GM10248 (cell line): Measurements from ENCODE around the gene DNAH17.

ENCODE experiments used
- CTCF ChIA-PET: fragments of 300-600 bp; sonication (Branson Sonifier 250); formaldehyde crosslinking; extraction: SDS; loops from one replicate; lab custom pipeline; 2021; ENCODE audit warnings: antibody characterized with exemption; lab: Yijun Ruan, JAX
- POLR2A ChIA-PET: fragments of 350-650 bp; sonication (Branson Sonifier 250); formaldehyde crosslinking; extraction: SDS; loops from one replicate; lab custom pipeline; 2020; ENCODE audit warnings: antibody characterized with exemption; lab: Yijun Ruan, JAX
- DNase-seq: peaks from one replicate; pipeline ENCODE4 v3.0.0; 2012; ENCODE audit errors: extremely low spot score
- TF ChIP-seq, protein P1 (sequence below): IDR thresholded peaks from 2 replicates; pipeline ENCODE4 v1.5.1; 2012; ENCODE audit warnings: mild to moderate bottlenecking, low read depth; ENCODE audit errors: extremely low read depth, missing control alignments, control extremely low read depth

Gene DNAH17

DNA sequence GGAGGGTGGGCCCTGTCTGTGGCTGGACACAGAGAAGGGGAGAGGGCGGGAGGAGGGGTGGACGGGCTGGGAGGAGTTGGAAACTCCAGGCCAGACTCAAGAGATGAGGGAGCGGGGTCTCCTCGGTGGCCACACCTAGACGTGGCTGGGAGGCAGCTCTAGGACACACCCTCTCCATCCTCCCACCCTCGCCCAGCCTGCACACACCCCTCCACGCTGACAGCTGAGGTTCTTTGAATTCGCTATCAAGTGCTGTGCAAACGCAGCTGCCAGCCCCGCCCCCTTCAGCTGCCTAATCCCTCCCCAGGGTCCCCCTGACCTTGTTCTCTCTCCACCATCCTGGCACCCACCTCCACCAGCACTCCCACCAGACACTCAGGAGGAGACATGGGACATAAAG is 48.7 kb downstream of the DNAH17 start:
- ChIA-PET CTCF (interaction anchor here (1.0 kb wide), 1 partner anchor 10 kb away, joined by 3 read pairs; no protein-coding TSS in a partner anchor), POLR2A (no interaction called here)
- no peak for DNase-seq
- TF ChIP-seq, protein P1, sequence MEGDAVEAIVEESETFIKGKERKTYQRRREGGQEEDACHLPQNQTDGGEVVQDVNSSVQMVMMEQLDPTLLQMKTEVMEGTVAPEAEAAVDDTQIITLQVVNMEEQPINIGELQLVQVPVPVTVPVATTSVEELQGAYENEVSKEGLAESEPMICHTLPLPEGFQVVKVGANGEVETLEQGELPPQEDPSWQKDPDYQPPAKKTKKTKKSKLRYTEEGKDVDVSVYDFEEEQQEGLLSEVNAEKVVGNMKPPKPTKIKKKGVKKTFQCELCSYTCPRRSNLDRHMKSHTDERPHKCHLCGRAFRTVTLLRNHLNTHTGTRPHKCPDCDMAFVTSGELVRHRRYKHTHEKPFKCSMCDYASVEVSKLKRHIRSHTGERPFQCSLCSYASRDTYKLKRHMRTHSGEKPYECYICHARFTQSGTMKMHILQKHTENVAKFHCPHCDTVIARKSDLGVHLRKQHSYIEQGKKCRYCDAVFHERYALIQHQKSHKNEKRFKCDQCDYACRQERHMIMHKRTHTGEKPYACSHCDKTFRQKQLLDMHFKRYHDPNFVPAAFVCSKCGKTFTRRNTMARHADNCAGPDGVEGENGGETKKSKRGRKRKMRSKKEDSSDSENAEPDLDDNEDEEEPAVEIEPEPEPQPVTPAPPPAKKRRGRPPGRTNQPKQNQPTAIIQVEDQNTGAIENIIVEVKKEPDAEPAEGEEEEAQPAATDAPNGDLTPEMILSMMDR = no peak

DNA sequence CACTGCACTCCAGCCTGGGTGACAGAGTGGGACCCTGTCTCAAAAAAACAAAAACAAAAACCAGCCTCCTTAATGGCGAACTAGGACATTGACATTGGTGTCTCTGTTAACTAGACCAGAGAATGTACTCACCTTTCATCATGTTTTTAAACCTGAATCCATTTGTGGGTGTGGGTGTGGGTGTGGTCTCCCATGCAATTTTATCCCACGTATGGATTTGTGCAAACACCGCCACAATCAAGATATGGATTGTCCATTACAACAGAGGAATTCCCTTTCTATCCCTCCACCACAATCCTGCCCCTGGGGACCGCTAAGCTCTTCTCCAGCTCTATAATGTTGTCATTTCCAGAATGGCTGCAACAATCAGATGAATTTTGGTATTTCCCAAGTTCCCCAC is 49.9 kb downstream of the DNAH17 start:
- ChIA-PET POLR2A (no interaction called here), CTCF (no interaction called here)

DNA sequence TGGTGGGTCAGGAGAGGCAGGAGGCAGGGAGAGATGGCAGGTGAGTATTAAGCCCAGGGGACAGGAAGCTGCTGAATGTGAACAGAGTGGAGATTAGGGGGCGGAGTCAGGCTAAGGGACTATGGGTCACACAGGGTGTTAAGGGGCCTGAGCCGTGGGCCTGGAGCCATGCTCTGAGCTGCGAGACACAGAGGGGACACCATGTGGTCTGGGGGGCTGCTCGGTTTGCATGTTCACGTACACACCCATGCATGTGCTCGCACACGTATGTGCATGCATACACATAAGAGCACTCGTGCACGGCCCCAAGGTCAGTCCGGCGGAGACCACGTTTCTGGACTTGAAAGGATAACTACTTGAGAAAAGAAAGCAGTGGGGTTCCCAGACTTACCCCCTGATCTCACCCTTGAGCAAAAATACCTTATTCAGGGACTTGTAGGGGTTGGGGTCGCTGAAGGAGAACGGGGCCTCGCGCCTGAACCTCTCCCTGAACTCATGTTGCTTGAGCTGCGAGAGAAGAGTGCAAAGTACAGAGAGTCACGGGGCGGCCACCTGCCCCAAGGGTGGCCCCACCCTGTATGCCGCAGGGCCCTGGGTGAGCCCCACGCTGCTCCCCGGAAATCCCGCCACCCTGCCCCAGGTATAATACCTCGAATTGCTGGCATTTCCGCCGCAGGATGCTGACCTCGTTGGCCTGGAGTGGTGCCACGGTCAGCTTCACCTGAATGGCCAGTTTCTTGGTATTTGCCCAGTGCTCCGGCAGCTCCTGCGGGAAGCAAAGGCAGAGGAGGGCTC is 50.8 kb downstream of the DNAH17 start:
- TF ChIP-seq, protein P1 = no peak
- no peak for DNase-seq
- CTCF ChIA-PET = interaction anchor here (1.4 kb wide), 1 partner anchor 12 kb away, joined by 3 read pairs; no protein-coding TSS in a partner anchor
- POLR2A ChIA-PET = no interaction called here

More for the DNA sequence above, 49.9 kb downstream of the DNAH17 start:
- DNase-seq = no peak
- TF ChIP-seq, protein P1 = no peak

DNA sequence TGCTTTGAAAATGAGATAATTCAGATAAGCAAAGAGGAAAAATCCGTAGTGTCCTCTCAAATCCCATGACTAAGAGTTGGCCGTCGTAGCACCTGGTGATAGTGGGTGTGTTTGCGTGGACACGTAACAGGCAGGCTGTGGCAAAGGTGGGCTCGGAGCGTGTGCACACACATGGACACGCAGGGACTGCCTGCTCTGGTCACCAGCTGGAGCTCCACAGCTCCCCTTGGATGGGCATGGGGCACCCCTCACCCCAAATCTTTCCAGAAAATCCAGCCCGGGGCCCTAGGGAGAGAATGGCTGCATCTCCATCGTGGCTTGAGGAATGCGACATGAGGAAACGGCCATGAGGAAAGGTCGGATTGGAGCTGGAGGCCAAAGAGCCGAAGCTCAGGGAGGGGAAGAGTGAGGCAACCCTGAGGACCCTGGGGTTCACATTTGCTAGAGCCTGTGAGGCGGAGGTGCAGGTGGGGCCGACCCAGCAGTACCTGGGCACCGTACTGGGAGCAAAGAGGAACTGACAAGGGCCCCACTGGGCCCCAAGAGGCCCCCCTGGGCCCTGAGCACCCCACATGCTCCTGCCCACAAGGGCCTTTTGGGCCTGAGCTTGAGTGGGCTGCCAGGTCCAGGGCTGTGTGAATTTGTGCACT is 51.6 kb downstream of the DNAH17 start:
- ChIA-PET POLR2A (no interaction called here), CTCF (interaction anchor here (1.4 kb wide), 1 partner anchor 12 kb away, joined by 3 read pairs; no protein-coding TSS in a partner anchor)
- TF ChIP-seq, protein P1 = no peak
- DNase-seq = no peak

DNA sequence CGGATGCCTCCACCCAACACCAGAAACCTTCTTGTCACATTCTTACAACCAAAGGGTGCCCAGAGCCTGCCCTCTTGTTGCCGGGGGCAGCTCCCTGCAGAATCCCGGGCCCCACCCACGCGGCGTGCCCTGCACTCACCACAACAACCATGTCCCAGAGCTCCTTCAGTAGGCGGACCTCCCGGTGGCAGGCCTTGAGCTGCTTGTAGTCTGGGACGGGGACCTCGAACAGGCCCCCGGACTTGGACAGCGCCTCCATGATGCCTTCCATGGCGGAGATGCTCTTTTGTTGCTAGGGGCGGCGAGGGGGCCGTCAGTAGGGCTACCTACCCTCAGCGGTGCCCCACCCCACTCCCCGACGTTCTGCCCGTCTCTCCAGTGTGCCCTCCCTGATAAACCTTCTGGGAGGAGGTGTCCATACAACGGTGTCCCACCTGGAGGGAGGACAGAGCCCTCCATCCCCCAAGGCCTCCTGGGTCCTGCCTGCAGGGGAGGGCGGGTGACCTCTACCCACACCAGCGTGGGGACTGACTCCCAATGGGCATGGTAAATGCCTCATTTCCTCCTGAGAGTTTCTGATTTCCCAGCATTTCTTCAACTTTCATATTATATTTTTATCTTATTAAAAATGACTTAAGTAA is 52.2 kb downstream of the DNAH17 start:
- ChIA-PET CTCF (interaction anchor here (1.4 kb wide), 1 partner anchor 13 kb away, joined by 3 read pairs; no protein-coding TSS in a partner anchor), POLR2A (no interaction called here)
- TF ChIP-seq, protein P1 = no peak
- no peak for DNase-seq

DNA sequence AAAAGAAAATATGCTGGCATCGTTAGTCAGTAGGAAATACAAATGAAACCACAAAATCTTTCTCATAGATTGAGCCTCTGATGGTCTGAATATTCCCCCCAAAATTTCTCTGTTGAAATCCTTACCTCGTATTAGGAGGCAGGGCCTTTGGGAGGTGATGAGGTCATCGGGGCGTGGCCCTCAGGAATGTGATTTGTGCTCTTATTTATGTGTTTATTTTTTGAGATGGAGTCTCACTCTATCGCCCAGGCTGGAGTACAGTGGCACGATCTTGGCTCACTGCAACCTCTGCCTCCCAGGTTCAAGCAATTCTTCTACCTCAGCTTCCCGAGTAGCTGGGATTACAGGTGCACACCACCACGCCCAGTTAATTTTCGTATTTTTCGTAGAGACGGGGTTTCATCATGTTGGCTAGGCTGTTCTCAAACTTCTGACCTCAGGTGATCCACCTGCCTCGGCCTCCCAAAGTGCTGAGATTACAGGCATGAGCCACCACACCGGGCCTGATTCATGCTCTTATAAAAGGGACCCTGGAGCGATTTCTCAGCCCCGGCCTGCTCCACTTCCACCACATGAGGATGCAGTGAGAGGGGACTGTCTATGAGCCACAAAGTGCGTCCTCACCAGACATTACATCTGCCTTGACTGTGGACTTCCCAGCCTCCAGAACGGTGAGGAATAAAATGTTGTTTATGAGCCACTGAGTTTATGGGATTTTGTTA is 53.1 kb downstream of the DNAH17 start:
- ChIA-PET POLR2A (no interaction called here), CTCF (no interaction called here)
- DNase-seq = no peak
- TF ChIP-seq, protein P1 = no peak
